HL-60 (cell line): ENCODE data around the gene ANTXR1.

Source experiments
- TF ChIP-seq, protein P1 (sequence below): IDR thresholded peaks from one replicate; pipeline ENCODE4 v1.5.1; 2011; ENCODE audit warnings: low read length, control low read depth, inconsistent platforms; ENCODE audit not compliant: insufficient read depth
- TF ChIP-seq, protein P2 (sequence below): IDR thresholded peaks from 2 replicates; pipeline ENCODE4 v1.6.1; 2012; ENCODE audit warnings: low read depth; ENCODE audit not compliant: insufficient replicate concordance

DNA sequence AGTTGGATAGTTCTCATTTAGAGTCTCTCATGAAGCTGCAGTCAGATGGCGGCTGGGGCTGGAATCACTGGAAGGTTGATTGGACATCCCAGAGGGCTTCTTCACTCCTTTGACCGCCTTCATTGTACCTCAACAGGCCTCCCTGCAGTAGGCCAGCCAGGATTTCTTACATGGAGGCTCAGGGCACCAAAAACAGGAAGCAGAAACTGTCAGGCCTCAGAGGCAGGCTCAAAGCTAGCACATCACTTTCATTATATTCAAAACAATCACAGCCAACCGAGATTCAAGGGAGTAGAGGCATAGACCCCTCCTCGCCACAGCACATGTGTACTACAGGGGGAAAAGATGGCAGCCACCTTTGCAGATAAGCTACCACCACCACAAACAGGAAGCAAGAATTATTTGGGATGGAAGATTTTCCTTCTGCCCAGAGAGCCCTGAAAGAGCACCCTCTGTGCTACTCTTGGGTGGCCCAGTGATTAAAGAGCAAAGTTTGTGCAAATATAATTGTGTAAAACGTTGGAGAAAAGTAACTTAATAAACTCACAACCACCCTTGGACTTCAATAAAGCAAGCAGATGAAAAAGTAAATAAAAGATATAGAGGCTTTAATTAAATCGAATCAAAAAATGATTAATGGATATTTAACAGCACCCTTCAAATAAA, 218.8 kb downstream of the ANTXR1 start:
- TF ChIP-seq, protein P1, sequence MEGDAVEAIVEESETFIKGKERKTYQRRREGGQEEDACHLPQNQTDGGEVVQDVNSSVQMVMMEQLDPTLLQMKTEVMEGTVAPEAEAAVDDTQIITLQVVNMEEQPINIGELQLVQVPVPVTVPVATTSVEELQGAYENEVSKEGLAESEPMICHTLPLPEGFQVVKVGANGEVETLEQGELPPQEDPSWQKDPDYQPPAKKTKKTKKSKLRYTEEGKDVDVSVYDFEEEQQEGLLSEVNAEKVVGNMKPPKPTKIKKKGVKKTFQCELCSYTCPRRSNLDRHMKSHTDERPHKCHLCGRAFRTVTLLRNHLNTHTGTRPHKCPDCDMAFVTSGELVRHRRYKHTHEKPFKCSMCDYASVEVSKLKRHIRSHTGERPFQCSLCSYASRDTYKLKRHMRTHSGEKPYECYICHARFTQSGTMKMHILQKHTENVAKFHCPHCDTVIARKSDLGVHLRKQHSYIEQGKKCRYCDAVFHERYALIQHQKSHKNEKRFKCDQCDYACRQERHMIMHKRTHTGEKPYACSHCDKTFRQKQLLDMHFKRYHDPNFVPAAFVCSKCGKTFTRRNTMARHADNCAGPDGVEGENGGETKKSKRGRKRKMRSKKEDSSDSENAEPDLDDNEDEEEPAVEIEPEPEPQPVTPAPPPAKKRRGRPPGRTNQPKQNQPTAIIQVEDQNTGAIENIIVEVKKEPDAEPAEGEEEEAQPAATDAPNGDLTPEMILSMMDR: no peak
- TF ChIP-seq, protein P2, sequence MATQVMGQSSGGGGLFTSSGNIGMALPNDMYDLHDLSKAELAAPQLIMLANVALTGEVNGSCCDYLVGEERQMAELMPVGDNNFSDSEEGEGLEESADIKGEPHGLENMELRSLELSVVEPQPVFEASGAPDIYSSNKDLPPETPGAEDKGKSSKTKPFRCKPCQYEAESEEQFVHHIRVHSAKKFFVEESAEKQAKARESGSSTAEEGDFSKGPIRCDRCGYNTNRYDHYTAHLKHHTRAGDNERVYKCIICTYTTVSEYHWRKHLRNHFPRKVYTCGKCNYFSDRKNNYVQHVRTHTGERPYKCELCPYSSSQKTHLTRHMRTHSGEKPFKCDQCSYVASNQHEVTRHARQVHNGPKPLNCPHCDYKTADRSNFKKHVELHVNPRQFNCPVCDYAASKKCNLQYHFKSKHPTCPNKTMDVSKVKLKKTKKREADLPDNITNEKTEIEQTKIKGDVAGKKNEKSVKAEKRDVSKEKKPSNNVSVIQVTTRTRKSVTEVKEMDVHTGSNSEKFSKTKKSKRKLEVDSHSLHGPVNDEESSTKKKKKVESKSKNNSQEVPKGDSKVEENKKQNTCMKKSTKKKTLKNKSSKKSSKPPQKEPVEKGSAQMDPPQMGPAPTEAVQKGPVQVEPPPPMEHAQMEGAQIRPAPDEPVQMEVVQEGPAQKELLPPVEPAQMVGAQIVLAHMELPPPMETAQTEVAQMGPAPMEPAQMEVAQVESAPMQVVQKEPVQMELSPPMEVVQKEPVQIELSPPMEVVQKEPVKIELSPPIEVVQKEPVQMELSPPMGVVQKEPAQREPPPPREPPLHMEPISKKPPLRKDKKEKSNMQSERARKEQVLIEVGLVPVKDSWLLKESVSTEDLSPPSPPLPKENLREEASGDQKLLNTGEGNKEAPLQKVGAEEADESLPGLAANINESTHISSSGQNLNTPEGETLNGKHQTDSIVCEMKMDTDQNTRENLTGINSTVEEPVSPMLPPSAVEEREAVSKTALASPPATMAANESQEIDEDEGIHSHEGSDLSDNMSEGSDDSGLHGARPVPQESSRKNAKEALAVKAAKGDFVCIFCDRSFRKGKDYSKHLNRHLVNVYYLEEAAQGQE: no peak
